Keratinocyte (primary cell): ENCODE data around the gene SMAD3. TPM values are rescaled to one million over a fixed set of nuclear protein-coding genes. Genes with fewer than 3 reads are reported as not detected.

Source experiments
- DNase-seq: peaks from one replicate; pipeline ENCODE4 v3.0.0-alpha.2; 2011; ENCODE audit warnings: low read depth, missing footprints, low spot score
- FAIRE-seq: peaks from 2 replicates; lab custom pipeline; 2011; peaks lifted over from hg19 to GRCh38; lab: Jason Lieb, UNC
- H2AFZ ChIP-seq: 2 replicates; pipeline ENCODE4 v1.6.0; 2012; ENCODE audit warnings: low read length, control low read depth, inconsistent platforms; ENCODE audit not compliant: control insufficient read depth
- H3K27ac ChIP-seq: 2 replicates; pipeline ENCODE4 v1.5.1; 2011; ENCODE audit warnings: low read length; ENCODE audit not compliant: control insufficient read depth, insufficient read depth
- H3K27me3 ChIP-seq: 3 replicates; pipeline ENCODE4 v1.6.0; 2011; ENCODE audit warnings: low read length; ENCODE audit not compliant: control insufficient read depth, insufficient read depth; ENCODE audit errors: extremely low read depth
- H3K36me3 ChIP-seq, 2 experiments: 2 replicates in 1 of 2; 3 replicates in 1 of 2; pipeline ENCODE4 v1.5.1; 2011; ENCODE audit warnings: low read length in 2 of 2, mild to moderate bottlenecking in 1 of 2; ENCODE audit not compliant: control insufficient read depth in 2 of 2, insufficient read depth in 2 of 2; ENCODE audit errors: extremely low read depth in 1 of 2
- H3K4me1 ChIP-seq: 3 replicates; pipeline ENCODE4 v1.5.1; 2011; ENCODE audit warnings: low read length; ENCODE audit not compliant: control insufficient read depth, insufficient read depth; ENCODE audit errors: extremely low read depth
- H3K4me2 ChIP-seq: 3 replicates; pipeline ENCODE4 v1.6.0; 2011; ENCODE audit warnings: low read depth, low read length; ENCODE audit not compliant: control insufficient read depth, insufficient read depth; ENCODE audit errors: extremely low read depth
- H3K4me3 ChIP-seq, 3 experiments: fragments of 200-600 bp in 1 of 3; sonication (generic) in 1 of 3; 2 replicates in 2 of 3; 3 replicates in 1 of 3; pipeline ENCODE4 v1.5.1; 2011 to 2016; ENCODE audit warnings: low read length in 3 of 3, mild to moderate bottlenecking in 3 of 3, control low read depth in 2 of 3, inconsistent platforms in 1 of 3, low read depth in 1 of 3, mixed read lengths in 1 of 3, mixed run types in 1 of 3, moderate library complexity in 1 of 3; ENCODE audit not compliant: control insufficient read depth in 2 of 3, insufficient read depth in 2 of 3; ENCODE audit errors: extremely low read depth in 1 of 3
- H3K79me2 ChIP-seq: 2 replicates; pipeline ENCODE4 v1.6.0; 2012; ENCODE audit warnings: low read length; ENCODE audit not compliant: control insufficient read depth, insufficient read depth
- H3K9ac ChIP-seq: 3 replicates; pipeline ENCODE4 v1.6.0; 2011; ENCODE audit warnings: low read length; ENCODE audit not compliant: control insufficient read depth, insufficient read depth; ENCODE audit errors: extremely low read depth
- H3K9me1 ChIP-seq: 3 replicates; pipeline ENCODE4 v1.6.0; 2011; ENCODE audit warnings: low read length; ENCODE audit not compliant: control insufficient read depth, insufficient read depth; ENCODE audit errors: extremely low read depth
- H3K9me3 ChIP-seq: 2 replicates; pipeline ENCODE4 v1.5.1; 2012; ENCODE audit warnings: low read depth, low read length; ENCODE audit not compliant: control insufficient read depth
- H4K20me1 ChIP-seq: 3 replicates; pipeline ENCODE4 v1.6.0; 2011; ENCODE audit warnings: low read length; ENCODE audit not compliant: control insufficient read depth, insufficient read depth; ENCODE audit errors: extremely low read depth
- EZH2 ChIP-seq: IDR thresholded peaks from one replicate; pipeline ENCODE4 v1.6.1; 2012; ENCODE audit warnings: inconsistent platforms, mild to moderate bottlenecking, low read length, moderate library complexity
- dilution Hi-C: fragments of 300-500 bp; cut with MboI; formaldehyde crosslinking; loops from one replicate; pipeline ENCODE4 v1.7.0; 2020; ENCODE audit warnings: low sequenced_read_pairs; ENCODE audit not compliant: extremely low pct_ligation_motif_present
- polyA plus RNA-seq, 5 experiments: library from polyadenylated mRNA; depleted of rRNA in 3 of 5; stranded (reverse) in 3 of 5; stranded (forward) in 1 of 5; unstranded in 1 of 5; fragments of >200 nt; gene quantifications; 1 replicate in 1 of 5; 2 replicates in 3 of 5; 3 replicates in 1 of 5; pipeline versions ENCODE4 v1.2.1 to v1.2.3, GENCODE V29; 2011 to 2012; ENCODE audit warnings: missing spikeins in 2 of 5, low read depth in 1 of 5, low replicate concordance in 1 of 5
- TF ChIP-seq, protein P1 (sequence below), 3 experiments: IDR thresholded peaks in 1 of 3; conservative IDR thresholded peaks in 1 of 3; optimal IDR thresholded peaks in 1 of 3; 2 replicates in 2 of 3; 3 replicates in 1 of 3; pipeline versions ENCODE3 to v1.5.1; 2011; ENCODE audit warnings: low read length in 3 of 3, mild to moderate bottlenecking in 3 of 3, moderate library complexity in 2 of 3, control low read depth in 1 of 3, inconsistent platforms in 1 of 3; ENCODE audit not compliant: insufficient read depth in 2 of 3; ENCODE audit errors: extremely low read depth in 1 of 3

The SMAD3 gene
- polyA plus RNA-seq, 1 donor (not counting 4 experiments of a cell fraction or from before 2014, with no cell fraction given): 33.7 TPM

DNA sequence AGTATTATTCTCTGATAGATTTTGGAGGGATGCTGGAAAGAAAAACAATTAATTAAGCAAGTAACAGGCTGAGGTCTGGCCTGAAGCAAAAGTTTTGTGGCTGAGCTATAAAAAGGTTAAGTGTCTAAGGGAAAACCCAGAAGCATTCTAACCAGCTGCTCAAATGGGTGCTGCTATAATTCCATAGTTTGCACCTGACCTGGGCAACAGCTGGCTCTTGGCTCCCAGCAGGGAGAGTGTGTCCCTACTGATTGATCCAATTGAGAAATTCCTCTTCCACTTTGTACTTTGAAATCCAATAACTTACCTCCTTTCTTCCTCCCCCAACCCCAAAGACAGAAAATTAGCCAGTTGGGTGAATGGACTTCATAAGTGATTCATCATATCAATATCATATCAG lies 27.7 kb upstream of the SMAD3 start:
- TF ChIP-seq EZH2: no peak
- TF ChIP-seq, protein P1, sequence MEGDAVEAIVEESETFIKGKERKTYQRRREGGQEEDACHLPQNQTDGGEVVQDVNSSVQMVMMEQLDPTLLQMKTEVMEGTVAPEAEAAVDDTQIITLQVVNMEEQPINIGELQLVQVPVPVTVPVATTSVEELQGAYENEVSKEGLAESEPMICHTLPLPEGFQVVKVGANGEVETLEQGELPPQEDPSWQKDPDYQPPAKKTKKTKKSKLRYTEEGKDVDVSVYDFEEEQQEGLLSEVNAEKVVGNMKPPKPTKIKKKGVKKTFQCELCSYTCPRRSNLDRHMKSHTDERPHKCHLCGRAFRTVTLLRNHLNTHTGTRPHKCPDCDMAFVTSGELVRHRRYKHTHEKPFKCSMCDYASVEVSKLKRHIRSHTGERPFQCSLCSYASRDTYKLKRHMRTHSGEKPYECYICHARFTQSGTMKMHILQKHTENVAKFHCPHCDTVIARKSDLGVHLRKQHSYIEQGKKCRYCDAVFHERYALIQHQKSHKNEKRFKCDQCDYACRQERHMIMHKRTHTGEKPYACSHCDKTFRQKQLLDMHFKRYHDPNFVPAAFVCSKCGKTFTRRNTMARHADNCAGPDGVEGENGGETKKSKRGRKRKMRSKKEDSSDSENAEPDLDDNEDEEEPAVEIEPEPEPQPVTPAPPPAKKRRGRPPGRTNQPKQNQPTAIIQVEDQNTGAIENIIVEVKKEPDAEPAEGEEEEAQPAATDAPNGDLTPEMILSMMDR (optimal IDR thresholded peaks at IDR 0.05 in 1 of 3, IDR thresholded peaks at IDR 0.05 in 1 of 3, conservative IDR thresholded peaks at IDR 0.05 in 1 of 3; ENCODE audit: extremely low read depth in 1 of 3, insufficient read depth in 2 of 3, low read length in 3 of 3): no peak
- no peaks in the 10 kb centered on the region for H3K79me2 ChIP-seq

DNA sequence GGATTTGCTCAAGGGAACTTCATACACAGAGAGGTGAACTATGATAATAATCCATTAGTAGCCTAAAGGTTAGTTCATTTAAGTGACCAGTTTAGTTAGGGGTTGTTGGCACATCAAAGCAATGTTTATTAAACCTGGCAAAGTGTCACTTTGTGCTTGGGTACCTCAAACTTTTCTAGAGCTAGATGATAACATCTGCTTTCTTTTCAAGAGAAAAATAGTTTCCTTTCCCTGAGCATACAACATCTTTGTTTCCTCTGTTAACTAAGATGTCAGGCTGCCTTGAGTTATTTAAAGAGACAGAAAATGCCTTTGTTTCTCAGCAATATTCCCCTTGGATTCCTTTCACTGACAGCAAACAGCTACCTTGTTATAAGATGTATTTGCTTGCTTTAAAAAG lies 26.7 kb upstream of the SMAD3 start:
- H3K27me3 ChIP-seq: peaks cover 2% of the 10 kb centered on the region
- no peak overlapping the region for H3K9ac ChIP-seq
- no peaks in the 10 kb centered on the region for H3K36me3 ChIP-seq
- no peaks in the 10 kb centered on the region for H4K20me1 ChIP-seq
- H3K9me3 ChIP-seq: no peaks in the 10 kb centered on the region
- TF ChIP-seq EZH2: no peak
- TF ChIP-seq, protein P1 (optimal IDR thresholded peaks at IDR 0.05 in 1 of 3, IDR thresholded peaks at IDR 0.05 in 1 of 3, conservative IDR thresholded peaks at IDR 0.05 in 1 of 3; ENCODE audit: extremely low read depth in 1 of 3, insufficient read depth in 2 of 3, low read length in 3 of 3): no peak
- dilution Hi-C loops: no loop called here
- no peaks in the 10 kb centered on the region for H3K79me2 ChIP-seq
- no peak overlapping the region for H3K4me2 ChIP-seq
- no peaks in the 10 kb centered on the region for H3K9me1 ChIP-seq
- FAIRE-seq (peak; percentile 26), DNase-seq (no peak)
- no peak overlapping the region for H2AFZ ChIP-seq
- H3K4me3 ChIP-seq: no peak overlapping the region
- peaks cover 21% of the 10 kb centered on the region for H3K4me1 ChIP-seq
- H3K27ac ChIP-seq: no peak overlapping the region

More for the DNA sequence above, 27.7 kb upstream of the SMAD3 start:
- dilution Hi-C loops: no loop called here
- no peak overlapping the region for H3K4me3 ChIP-seq
- DNase-seq (no peak), FAIRE-seq (no peak)
- peaks cover 2% of the 10 kb centered on the region for H3K27me3 ChIP-seq
- no peak overlapping the region for H3K27ac ChIP-seq
- no peak overlapping the region for H3K4me2 ChIP-seq
- H3K4me1 ChIP-seq: peaks cover 10% of the 10 kb centered on the region
- no peak overlapping the region for H2AFZ ChIP-seq
- no peaks in the 10 kb centered on the region for H4K20me1 ChIP-seq
- no peaks in the 10 kb centered on the region for H3K9me3 ChIP-seq
- no peak overlapping the region for H3K9ac ChIP-seq
- H3K9me1 ChIP-seq: no peaks in the 10 kb centered on the region
- no peaks in the 10 kb centered on the region for H3K36me3 ChIP-seq
